ENCODE results near the gene FOCAD. TPM values are rescaled to one million over a fixed set of nuclear protein-coding genes. Genes with fewer than 3 reads are reported as not detected.

Gene FOCAD
- total and polyA plus RNA-seq, 10 of the 15 experiments (the other 5 are each of a cell fraction or from before 2014, with no cell fraction given), result 13.7 to 93.0 (median 41.8) TPM

GRCh38 chr9:20722221-20722620, 38.2 kb downstream of the FOCAD start (continued):
- TF ChIP-seq MYC (IDR thresholded peaks at IDR 0.05; ENCODE audit: insufficient read depth, insufficient read length, insufficient replicate concordance, low read length, severe bottlenecking) (no peak), ATF3 (IDR thresholded peaks at IDR 0.05; ENCODE audit: borderline replicate concordance, extremely low read depth, low read depth, low read length) (no peak)
- TF ChIP-seq, protein P1, sequence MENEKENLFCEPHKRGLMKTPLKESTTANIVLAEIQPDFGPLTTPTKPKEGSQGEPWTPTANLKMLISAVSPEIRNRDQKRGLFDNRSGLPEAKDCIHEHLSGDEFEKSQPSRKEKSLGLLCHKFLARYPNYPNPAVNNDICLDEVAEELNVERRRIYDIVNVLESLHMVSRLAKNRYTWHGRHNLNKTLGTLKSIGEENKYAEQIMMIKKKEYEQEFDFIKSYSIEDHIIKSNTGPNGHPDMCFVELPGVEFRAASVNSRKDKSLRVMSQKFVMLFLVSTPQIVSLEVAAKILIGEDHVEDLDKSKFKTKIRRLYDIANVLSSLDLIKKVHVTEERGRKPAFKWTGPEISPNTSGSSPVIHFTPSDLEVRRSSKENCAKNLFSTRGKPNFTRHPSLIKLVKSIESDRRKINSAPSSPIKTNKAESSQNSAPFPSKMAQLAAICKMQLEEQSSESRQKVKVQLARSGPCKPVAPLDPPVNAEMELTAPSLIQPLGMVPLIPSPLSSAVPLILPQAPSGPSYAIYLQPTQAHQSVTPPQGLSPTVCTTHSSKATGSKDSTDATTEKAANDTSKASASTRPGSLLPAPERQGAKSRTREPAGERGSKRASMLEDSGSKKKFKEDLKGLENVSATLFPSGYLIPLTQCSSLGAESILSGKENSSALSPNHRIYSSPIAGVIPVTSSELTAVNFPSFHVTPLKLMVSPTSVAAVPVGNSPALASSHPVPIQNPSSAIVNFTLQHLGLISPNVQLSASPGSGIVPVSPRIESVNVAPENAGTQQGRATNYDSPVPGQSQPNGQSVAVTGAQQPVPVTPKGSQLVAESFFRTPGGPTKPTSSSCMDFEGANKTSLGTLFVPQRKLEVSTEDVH (IDR thresholded peaks at IDR 0.05; ENCODE audit: low read depth, partially characterized antibody), result no peak
- TF ChIP-seq, protein P2, sequence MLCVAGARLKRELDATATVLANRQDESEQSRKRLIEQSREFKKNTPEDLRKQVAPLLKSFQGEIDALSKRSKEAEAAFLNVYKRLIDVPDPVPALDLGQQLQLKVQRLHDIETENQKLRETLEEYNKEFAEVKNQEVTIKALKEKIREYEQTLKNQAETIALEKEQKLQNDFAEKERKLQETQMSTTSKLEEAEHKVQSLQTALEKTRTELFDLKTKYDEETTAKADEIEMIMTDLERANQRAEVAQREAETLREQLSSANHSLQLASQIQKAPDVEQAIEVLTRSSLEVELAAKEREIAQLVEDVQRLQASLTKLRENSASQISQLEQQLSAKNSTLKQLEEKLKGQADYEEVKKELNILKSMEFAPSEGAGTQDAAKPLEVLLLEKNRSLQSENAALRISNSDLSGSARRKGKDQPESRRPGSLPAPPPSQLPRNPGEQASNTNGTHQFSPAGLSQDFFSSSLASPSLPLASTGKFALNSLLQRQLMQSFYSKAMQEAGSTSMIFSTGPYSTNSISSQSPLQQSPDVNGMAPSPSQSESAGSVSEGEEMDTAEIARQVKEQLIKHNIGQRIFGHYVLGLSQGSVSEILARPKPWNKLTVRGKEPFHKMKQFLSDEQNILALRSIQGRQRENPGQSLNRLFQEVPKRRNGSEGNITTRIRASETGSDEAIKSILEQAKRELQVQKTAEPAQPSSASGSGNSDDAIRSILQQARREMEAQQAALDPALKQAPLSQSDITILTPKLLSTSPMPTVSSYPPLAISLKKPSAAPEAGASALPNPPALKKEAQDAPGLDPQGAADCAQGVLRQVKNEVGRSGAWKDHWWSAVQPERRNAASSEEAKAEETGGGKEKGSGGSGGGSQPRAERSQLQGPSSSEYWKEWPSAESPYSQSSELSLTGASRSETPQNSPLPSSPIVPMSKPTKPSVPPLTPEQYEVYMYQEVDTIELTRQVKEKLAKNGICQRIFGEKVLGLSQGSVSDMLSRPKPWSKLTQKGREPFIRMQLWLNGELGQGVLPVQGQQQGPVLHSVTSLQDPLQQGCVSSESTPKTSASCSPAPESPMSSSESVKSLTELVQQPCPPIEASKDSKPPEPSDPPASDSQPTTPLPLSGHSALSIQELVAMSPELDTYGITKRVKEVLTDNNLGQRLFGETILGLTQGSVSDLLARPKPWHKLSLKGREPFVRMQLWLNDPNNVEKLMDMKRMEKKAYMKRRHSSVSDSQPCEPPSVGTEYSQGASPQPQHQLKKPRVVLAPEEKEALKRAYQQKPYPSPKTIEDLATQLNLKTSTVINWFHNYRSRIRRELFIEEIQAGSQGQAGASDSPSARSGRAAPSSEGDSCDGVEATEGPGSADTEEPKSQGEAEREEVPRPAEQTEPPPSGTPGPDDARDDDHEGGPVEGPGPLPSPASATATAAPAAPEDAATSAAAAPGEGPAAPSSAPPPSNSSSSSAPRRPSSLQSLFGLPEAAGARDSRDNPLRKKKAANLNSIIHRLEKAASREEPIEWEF (IDR thresholded peaks at IDR 0.05; ENCODE audit: insufficient replicate concordance, low read depth, low read length), result no peak
